ENCODE results near the gene MEGF6. TPM values are rescaled to one million over a fixed set of nuclear protein-coding genes. Genes with fewer than 3 reads are reported as not detected.

The MEGF6 gene
- total RNA-seq, 1 donor from 2014 or later, result 57.1 TPM

DNA sequence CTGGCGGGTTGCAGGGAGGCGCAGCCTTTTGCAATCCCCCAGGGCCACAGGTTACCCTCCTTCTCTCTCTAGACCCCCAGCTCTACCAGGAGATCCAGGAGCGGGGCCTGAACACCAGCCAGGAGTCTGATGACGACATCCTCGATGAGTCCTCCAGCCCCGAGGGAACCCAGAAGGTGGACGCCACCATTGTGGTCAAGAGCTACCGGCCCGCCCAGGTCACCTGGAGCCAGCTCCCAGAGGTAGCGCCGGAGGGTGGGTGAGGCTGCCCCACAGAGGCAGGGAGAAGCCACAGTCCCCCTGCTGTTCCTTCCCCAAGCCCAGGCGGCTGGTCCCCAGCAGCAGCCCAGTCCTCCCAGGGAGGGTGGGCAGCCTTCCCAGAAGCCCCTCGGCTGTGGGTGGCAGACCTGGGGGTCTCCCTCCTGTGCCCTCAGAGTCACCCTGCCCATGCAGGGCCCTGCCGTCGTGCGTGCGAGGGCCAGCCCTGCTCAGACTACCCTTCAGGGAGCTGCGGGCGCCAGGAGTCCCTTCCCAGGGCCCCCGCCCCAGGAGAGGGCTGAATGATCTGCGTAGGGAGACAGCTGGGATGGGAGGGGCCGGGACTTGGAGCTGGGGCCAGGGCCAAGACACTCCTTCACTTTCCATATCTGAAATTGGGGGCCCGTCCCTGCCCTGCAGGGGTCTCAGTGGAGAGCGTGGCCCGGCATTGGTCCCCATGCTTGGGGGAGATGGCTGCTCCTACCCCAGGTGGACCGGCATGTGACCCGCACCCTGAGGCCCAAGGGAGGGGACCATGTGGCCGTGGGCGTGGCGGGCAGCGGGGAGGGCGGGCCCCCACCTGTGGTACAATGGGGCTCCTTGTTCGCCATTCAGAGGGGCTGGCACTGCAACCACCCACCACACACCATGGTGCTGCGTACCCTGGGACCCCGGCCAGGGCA lies 143.9 kb downstream of the MEGF6 start:
- DNase-seq, result peak; percentile 38
- TF ChIP-seq, protein P1, sequence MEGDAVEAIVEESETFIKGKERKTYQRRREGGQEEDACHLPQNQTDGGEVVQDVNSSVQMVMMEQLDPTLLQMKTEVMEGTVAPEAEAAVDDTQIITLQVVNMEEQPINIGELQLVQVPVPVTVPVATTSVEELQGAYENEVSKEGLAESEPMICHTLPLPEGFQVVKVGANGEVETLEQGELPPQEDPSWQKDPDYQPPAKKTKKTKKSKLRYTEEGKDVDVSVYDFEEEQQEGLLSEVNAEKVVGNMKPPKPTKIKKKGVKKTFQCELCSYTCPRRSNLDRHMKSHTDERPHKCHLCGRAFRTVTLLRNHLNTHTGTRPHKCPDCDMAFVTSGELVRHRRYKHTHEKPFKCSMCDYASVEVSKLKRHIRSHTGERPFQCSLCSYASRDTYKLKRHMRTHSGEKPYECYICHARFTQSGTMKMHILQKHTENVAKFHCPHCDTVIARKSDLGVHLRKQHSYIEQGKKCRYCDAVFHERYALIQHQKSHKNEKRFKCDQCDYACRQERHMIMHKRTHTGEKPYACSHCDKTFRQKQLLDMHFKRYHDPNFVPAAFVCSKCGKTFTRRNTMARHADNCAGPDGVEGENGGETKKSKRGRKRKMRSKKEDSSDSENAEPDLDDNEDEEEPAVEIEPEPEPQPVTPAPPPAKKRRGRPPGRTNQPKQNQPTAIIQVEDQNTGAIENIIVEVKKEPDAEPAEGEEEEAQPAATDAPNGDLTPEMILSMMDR (IDR thresholded peaks at IDR 0.05), result no peak
- intact Hi-C loops (cut with DNase I), result no loop called here
- H3K36me3 ChIP-seq, result no peaks in the 10 kb centered on the region
- H3K4me1 ChIP-seq, result no peaks in the 10 kb centered on the region
- no peak overlapping the region for H3K4me3 ChIP-seq
- H3K9me3 ChIP-seq, result no peaks in the 10 kb centered on the region
- no peaks in the 10 kb centered on the region for H3K27me3 ChIP-seq (ENCODE audit: low read depth)
- no peak for ATAC-seq
- H3K27ac ChIP-seq, result no peak overlapping the region

DNA sequence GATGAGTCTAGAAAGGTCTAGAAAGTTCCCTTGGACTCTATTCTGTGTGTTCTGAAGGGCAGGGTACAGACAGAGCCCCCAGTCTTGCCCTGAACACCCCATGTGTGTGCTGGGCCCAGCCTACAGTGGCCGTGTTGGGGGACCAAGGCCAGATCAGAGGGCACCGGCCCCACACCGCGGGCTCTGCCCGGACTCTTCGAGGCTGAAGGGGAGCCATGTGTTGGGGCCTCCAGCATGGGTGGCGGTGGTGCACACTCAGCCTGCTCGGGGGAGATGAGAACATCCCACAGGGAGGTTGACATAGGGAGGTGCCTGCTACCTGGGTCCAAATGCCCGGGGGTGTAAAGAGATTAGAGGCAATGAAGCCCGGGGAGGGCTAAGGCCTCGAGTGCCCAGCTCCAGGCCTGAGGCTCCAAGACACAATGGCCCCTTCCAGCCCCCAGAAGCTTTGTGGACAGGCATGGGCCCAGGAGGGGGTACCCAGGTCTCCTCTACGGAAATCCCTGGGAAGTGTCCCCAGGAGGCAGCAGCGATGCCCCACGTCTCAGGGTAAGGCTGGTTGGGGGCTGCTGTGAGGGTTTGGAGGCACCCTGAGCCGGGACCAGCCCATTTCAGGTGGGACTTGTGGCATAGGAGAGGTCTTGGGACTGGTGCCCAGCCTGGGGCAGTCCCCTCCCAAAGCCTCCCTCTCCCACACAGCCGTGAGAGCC lies 144.8 kb downstream of the MEGF6 start:
- TF ChIP-seq, protein P1 (IDR thresholded peaks at IDR 0.05), result no peak
- Histone ChIP-seq H3K36me3 (no peaks in the 10 kb centered on the region), H3K4me1 (no peaks in the 10 kb centered on the region), H3K4me3 (no peak overlapping the region), H3K27ac (no peak overlapping the region), H3K9me3 (no peaks in the 10 kb centered on the region), H3K27me3 (ENCODE audit: low read depth) (no peaks in the 10 kb centered on the region)
- DNase-seq (peak; percentile 34), ATAC-seq (no peak)
- intact Hi-C loops (cut with DNase I), result no loop called here

DNA sequence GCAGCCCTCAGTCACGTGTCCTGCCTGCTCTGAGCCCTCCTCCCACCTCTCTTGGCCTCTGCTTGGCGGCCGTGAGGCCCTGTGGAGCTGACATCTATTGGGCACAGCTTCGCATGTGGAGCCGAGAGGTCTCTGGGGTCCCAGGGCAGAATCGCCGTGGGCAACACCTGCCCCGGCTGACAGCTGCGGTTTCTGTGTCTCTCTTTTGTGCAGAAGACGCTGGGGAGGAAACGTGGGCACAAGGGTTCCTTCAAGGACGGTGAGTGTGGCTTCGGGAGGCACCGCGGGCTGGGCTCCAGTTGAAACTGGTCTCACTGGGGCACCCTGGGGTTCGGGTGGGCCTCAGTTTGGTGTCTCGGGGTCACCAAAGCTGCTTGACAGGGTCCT lies 145.4 kb downstream of the MEGF6 start:
- no peaks in the 10 kb centered on the region for H3K27me3 ChIP-seq (ENCODE audit: low read depth)
- no peaks in the 10 kb centered on the region for H3K36me3 ChIP-seq
- ATAC-seq (no peak), DNase-seq (peak; percentile 38)
- no peak overlapping the region for H3K4me3 ChIP-seq
- H3K9me3 ChIP-seq, result no peaks in the 10 kb centered on the region
- H3K27ac ChIP-seq, result no peak overlapping the region
- TF ChIP-seq, protein P1 (IDR thresholded peaks at IDR 0.05), result no peak
- intact Hi-C loops (cut with DNase I), result no loop called here
- no peaks in the 10 kb centered on the region for H3K4me1 ChIP-seq

DNA sequence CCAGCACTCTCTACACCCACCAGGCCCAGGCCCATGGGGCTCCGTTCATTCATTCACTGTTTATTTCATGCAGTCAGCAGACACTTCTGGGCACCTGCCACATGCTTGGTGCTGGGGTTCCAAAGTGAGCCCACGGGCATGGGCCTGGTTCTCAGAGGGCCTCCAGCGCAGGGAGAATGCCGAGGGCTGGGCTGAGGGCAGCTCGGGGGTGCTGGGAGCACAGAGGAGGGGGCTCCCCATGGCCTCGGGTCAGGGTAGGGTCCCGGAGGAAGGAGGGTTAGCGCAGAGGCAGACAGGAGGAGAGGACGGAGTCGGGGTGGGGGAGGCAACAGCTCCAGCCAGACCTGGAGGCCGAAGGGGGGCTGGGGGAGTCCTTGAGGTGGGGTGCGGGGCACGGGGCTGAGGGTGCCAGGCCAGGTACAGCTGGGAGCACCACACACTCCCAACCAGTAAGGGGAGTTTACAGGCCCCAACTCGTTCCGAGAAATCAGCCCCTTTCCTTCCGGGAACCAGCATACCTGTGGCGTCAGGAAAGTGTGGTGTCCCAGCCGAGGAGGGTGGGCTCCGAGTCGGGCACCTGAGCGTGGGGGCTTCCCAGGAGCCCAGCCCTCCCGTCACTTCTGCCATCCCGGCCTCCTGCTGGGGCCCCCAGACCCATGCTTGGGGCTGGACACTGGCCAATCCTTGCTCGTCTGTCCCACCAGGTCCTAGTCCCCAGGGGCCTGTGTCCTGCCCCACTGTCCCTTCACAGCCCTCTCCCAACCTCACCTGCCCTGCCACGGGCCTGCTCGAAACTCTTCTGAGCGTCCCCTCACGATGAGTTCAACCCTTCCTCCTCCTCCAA lies 146.0 kb downstream of the MEGF6 start:
- intact Hi-C loops (cut with DNase I), result no loop called here
- H3K4me1 ChIP-seq, result no peaks in the 10 kb centered on the region
- no peak overlapping the region for H3K4me3 ChIP-seq
- no peaks in the 10 kb centered on the region for H3K9me3 ChIP-seq
- no peaks in the 10 kb centered on the region for H3K36me3 ChIP-seq
- H3K27ac ChIP-seq, result no peak overlapping the region
- ATAC-seq (no peak), DNase-seq (peak; percentile 43)
- H3K27me3 ChIP-seq (ENCODE audit: low read depth), result no peaks in the 10 kb centered on the region
- TF ChIP-seq, protein P1 (IDR thresholded peaks at IDR 0.05), result no peak

DNA sequence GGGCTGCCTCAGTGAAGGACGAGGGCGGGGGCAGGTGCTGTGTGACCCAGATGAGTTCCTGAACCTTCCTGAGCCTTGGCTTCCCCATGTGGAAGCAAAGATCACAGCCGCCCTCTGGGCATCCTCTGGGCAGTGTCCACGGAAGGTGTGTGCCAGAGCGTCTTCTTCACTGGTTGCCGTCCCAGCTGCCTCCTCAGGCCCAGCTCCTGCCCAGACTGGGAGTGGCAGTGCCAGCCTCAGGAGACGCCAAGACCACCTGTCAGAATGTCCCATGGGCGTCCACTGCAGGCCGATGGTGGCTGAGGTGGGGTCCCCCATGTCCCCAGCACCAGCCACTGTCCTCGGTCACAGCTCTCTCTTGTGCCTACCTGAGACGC lies 146.7 kb downstream of the MEGF6 start:
- peak; percentile 36 for DNase-seq
- TF ChIP-seq, protein P1 (IDR thresholded peaks at IDR 0.05), result no peak

More for the DNA sequence above, 146.7 kb downstream of the MEGF6 start:
- Histone ChIP-seq H3K9me3 (no peaks in the 10 kb centered on the region), H3K36me3 (no peaks in the 10 kb centered on the region), H3K27me3 (ENCODE audit: low read depth) (no peaks in the 10 kb centered on the region), H3K4me1 (no peaks in the 10 kb centered on the region), H3K4me3 (no peak overlapping the region), H3K27ac (no peak overlapping the region)
- intact Hi-C loops (cut with DNase I), result no loop called here
- ATAC-seq, result no peak

Data from lower lobe of right lung (tissue), 2 donors.